ENCODE results near the gene FZR1. TPM values are rescaled to one million over a fixed set of nuclear protein-coding genes. Genes with fewer than 3 reads are reported as not detected.

FZR1 gene
- total RNA-seq, 1 donor from 2014 or later = 63.0 TPM

GRCh38 chr19:3543150-3544057 lies 37.3 kb downstream of the FZR1 start:
- intact Hi-C loops (cut with micrococcal nuclease) = loop anchor here (2.0 kb wide), 1 partner anchor 75 kb away; no protein-coding TSS in a partner anchor

DNA sequence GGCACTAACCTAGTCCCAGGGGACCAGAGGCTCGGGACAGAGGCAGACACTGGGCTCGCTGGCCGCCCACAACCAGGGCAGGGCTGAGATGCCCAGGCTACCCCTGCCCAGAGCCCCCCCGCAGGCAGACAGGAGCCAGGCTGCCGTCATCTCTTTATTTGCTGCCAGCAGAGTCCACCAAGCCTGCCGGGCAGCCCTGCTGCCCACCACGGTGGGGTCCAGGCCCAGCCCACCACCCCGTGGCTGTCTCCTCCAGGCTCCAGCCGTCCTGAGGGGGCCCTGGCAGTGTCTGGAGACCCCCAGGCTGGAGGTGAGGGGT lies 37.9 kb downstream of the FZR1 start:
- intact Hi-C loops (cut with micrococcal nuclease) = loop anchor here (2.0 kb wide), 1 partner anchor 75 kb away; no protein-coding TSS in a partner anchor

DNA sequence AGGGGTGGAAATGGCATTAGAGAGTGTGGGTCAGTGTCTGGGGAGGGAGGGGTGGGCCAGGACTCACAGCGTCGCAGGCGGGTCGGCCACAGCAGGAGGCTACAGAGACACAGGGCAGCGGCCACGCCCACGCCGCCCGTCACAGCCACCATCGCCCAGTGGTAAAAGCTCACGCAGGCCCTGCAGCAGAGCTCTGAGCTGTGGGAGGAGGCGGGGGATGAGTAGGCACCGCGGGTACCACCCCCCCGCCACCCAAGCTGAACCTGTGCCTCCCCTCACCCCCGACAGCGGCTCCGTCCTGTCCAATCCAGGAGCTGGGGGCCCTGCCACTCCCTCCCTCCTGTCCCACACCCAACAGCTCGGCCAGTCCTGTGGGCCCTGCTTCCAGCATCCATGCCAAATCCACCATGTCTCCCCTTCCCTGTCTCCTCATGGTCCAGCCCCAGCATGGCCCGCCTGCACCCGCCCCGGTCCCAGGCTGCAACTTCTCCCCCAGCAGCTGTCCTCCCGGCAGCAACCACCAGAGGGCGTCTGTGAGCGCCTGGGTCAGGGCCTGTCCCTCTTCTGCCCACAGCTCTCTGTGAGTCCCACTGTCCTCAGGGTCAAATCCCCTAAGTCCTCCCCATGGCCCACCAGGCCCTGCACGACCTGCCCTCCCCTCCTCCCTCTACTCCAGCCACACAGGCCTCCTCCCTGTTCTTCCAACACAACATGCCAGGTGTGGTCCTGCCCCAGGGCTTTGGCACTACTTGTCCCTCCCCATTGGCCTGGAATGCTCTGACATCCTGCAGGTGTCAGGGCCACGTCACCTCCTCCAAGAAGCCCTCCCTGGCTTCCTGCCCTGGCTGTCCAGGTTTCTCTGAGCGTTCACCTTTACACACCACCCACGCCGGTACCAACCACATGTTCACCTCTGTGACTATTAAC lies 38.9 kb downstream of the FZR1 start:
- intact Hi-C loops (cut with micrococcal nuclease) = loop anchor here (2.0 to 5.0 kb wide), 3 partner anchors 37 to 162 kb away; partner anchors contain the start of gene TJP3

- intact Hi-C loops (cut with micrococcal nuclease) = loop anchor here (2.0 to 5.0 kb wide), 3 partner anchors 37 to 162 kb away; partner anchors contain the start of gene TJP3
Observed at GRCh38 chr19:3545669-3546034, 39.5 kb downstream of the FZR1 start.

GRCh38 chr19:3546119-3546518 lies 40.0 kb downstream of the FZR1 start:
- intact Hi-C loops (cut with micrococcal nuclease) = loop anchor here (5.0 kb wide), 2 partner anchors 36 to 161 kb away; partner anchors contain the start of gene TJP3

DNA sequence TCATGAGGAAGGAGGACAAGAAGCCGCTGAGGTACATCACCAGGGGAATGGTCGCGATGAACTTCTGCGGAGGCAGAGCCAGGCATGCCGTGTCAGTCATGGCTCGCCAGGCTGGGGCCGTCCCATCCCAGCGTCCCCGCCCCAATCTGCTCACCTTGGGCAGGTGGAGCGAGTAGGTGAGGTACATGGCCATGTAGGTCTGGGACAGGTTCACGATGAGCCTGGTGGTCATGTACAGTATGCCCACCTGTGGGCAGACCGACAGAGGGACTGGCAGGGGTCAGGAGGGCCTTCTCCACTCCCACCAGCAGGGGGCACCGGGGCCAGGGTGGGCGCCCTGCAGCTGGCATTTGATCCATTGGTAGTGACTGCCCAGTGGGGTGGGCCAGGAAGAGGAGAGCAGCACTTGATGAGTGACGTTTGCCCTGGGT lies 41.2 kb downstream of the FZR1 start:
- intact Hi-C loops (cut with micrococcal nuclease) = loop anchor here (5.0 kb wide), 2 partner anchors 35 to 160 kb away; partner anchors contain the start of gene TJP3

DNA sequence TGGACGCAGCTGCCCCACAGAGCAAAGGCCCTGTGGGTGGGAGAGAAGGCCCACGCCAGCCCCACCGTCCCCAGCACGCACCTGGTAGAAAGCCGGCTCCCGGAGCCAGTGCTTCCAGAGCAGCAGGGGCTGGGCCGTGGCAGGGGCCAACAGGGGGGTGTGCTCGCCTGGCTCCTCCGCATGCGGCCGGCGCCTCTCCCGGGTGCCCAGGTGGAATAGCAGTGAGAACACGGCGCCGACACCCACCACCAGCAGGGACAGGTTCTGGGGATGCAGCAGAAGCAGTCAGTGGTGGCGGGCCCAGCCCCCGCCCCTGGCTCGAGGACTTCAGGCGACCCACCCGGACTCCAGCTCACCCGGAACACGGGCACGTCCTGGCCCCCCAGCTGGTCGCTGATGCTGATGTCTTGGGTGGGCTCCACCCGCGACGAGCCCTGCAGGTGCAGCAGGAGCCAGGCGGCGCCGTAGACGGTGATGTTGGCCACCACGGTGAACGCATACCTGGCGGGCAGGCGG lies 41.7 kb downstream of the FZR1 start:
- intact Hi-C loops (cut with micrococcal nuclease) = loop anchor here (5.0 kb wide), 2 partner anchors 34 to 159 kb away; partner anchors contain the start of gene TJP3

DNA sequence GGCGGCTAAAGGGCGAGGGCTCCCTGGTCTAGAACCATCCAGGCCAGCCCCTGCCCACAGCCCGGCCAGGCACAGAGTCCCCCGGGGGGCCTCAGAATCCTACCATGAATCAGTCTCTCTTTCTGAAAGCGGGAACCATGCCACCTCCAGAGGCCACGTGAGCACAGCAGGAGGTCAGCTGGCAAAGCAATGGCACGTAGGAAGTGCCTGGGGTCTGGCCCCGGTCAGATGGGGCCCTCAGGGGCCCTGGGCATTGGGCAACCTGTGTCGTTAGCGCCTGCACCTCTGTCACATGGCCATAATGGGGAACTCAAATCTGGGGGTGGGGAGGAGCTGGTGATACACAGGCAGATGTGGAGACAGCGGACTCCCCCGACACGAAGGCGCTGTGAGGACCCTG lies 42.5 kb downstream of the FZR1 start:
- intact Hi-C loops (cut with micrococcal nuclease) = loop anchor here (5.0 kb wide), 2 partner anchors 34 to 159 kb away; partner anchors contain the start of gene TJP3

GRCh38 chr19:3549816-3550215 lies 43.7 kb downstream of the FZR1 start:
- intact Hi-C loops (cut with micrococcal nuclease) = loop anchor here (5.0 kb wide), 2 partner anchors 32 to 157 kb away; partner anchors contain the start of gene TJP3

GRCh38 chr19:3550947-3551791 lies 45.1 kb downstream of the FZR1 start:
- intact Hi-C loops (cut with micrococcal nuclease) = no loop called here

DNA sequence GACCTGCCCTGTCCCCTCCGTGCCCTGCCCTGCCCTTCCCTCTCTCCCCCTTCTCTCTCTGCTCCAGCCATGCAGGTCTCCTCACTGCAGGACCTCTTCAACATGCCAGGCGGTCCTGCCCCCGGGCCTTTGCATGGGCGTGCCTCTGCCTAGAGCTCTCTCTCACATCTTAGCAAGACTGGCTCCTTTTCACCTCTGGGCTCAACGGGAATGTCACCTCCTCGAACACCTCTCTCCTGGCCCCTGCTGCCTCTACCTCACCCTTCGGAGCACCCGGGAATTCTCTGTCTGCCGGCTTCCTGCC lies 45.6 kb downstream of the FZR1 start:
- intact Hi-C loops (cut with micrococcal nuclease) = no loop called here

GRCh38 chr19:3554254-3555083 lies 48.4 kb downstream of the FZR1 start:
- intact Hi-C loops (cut with micrococcal nuclease) = loop anchor here (2.0 to 5.0 kb wide), 3 partner anchors 76 to 693 kb away; partner anchors contain the start of genes EEF2 and YJU2

- intact Hi-C loops (cut with micrococcal nuclease) = loop anchor here (2.0 to 5.0 kb wide), 3 partner anchors 77 to 691 kb away; partner anchors contain the start of genes EEF2 and YJU2
Observed at GRCh38 chr19:3555653-3556422, 49.7 kb downstream of the FZR1 start.

DNA sequence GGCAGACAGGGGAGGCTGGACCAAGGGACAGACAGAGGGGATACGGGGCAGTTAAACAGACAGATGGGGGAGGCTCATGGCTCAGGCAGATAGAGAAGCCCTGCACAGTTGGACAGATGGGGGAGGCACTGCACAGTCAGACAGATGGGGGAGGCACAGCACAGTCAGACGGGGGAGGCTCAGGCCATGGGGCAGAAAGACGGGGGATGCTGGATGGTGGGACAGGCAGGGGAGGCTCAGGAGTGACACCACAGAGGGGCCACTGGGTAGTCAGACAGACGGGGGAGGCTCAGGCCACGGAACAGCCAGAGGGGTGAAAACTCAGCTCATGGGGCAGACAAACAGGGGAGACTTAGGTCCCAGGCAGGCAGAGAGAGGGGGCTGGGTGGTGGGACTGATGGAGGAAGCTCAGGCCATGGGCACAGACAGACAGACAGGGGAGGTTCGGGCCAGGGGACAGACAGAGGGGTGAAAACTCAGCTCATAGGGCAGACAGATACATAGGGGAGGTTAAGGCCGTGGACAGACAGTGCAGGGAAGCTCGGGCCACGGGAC lies 50.4 kb downstream of the FZR1 start:
- intact Hi-C loops (cut with micrococcal nuclease) = loop anchor here (5.0 kb wide), 2 partner anchors 431 to 691 kb away; partner anchors contain the start of genes EEF2 and YJU2

GRCh38 chr19:3556978-3557460 lies 50.9 kb downstream of the FZR1 start:
- intact Hi-C loops (cut with micrococcal nuclease) = loop anchor here (1.0 to 5.0 kb wide), 5 partner anchors 15 to 690 kb away; partner anchors contain the start of genes EEF2, FZR1, HMG20B and YJU2

GRCh38 chr19:3557461-3558248 lies 51.5 kb downstream of the FZR1 start, which contains the start of gene MFSD12:
TSS of gene MFSD12 (minus strand) at chr19:3557586. CDS start at chr19:3557403, 183 bp downstream.
- intact Hi-C loops (cut with micrococcal nuclease) = loop anchor here (1.0 to 5.0 kb wide), 5 partner anchors 15 to 690 kb away; partner anchors contain the start of genes EEF2, FZR1, HMG20B and YJU2

All from T-helper 1 cell treated with Interleukin-12 subunit alpha and Interleukin-12 subunit beta and Interleukin-4 antibody, amounts not matched to agents 30 ng/mL and 1 ng/mL, for 36 hours (primary cell).